Left lung (tissue), 10 donors: ENCODE data around the gene ETAA1. TPM values are rescaled to one million over a fixed set of nuclear protein-coding genes. Genes with fewer than 3 reads are reported as not detected.
A peak's percentile ranks its signal among the peaks of the same experiment; 100 is the strongest.

Experiments used
- ATAC-seq: fragments of 200-7000 bp; cut with Tn5 transposase; one replicate; pipeline ENCODE4 v1.9.1; 2020; ENCODE audit warnings: moderate library complexity
- DNase-seq, 4 donors: peaks; one replicate each; pipeline ENCODE4 v3.0.0-alpha.2; 2013 to 2020
- H3K27ac ChIP-seq, 2 donors: fragments of 200-600 bp; sonication (generic) in 1 of 2; one replicate each; pipeline versions ENCODE4 v1.5.0 to v1.8.0; 2020 to 2021
- H3K27me3 ChIP-seq, 2 donors: fragments of 200-600 bp; sonication (generic) in 1 of 2; one replicate each; pipeline versions ENCODE4 v1.5.0 to v1.8.0; 2020 to 2021
- H3K36me3 ChIP-seq, 2 donors: fragments of 200-600 bp; sonication (generic) in 1 of 2; one replicate each; pipeline versions ENCODE4 v1.5.0 to v1.8.0; 2020 to 2021
- H3K4me1 ChIP-seq, 2 donors: fragments of 200-600 bp; one replicate each; pipeline ENCODE4 v1.8.0; 2021
- H3K4me3 ChIP-seq, 2 donors: fragments of 200-600 bp; sonication (generic) in 1 of 2; one replicate each; pipeline versions ENCODE4 v1.5.0 to v1.8.0; 2020 to 2021; ENCODE audit warnings: mild to moderate bottlenecking in 1 of 2
- H3K9me3 ChIP-seq, 2 donors: fragments of 200-600 bp; sonication (generic) in 1 of 2; one replicate each; pipeline versions ENCODE4 v1.5.0 to v1.8.0; 2020 to 2021
- intact Hi-C, 2 donors: fragments of 100-400 bp; cut with DNase I; formaldehyde crosslinking; loops; one replicate each; pipeline versions ENCODE4 v1.11.2 to v1.14.2; 2022
- polyA plus RNA-seq, 6 donors: library from polyadenylated mRNA; unstranded; fragments of 120-200 nt; gene quantifications; one replicate each; pipeline ENCODE4 v1.2.1, GENCODE V29; 2013; ENCODE audit not compliant: insufficient read length in 6 of 6
- total RNA-seq, 2 donors: library from RNA; stranded (reverse); fragmentation: NEBNext Ultra II Directional; extraction: Animal tissue kit (Norgen Biotek cat#: 25700); gene quantifications; one replicate each; pipeline ENCODE4 v1.2.1, GENCODE V29; 2021
- TF ChIP-seq, protein P1 (sequence below), 2 donors: fragments of 200-600 bp; sonication (generic) in 1 of 2; IDR thresholded peaks; one replicate each; pipeline versions ENCODE4 v1.5.0 to v1.8.0; 2021; ENCODE audit warnings: antibody characterized with exemption in 2 of 2
- donor health status: DM: no; HTN: yes; CAD: no.
- donor health status: DM: no; HTN: no; CAD: no.

Gene ETAA1
- total and polyA plus RNA-seq, 8 donors, result 11.8 to 34.5 (median 29.5) TPM

DNA sequence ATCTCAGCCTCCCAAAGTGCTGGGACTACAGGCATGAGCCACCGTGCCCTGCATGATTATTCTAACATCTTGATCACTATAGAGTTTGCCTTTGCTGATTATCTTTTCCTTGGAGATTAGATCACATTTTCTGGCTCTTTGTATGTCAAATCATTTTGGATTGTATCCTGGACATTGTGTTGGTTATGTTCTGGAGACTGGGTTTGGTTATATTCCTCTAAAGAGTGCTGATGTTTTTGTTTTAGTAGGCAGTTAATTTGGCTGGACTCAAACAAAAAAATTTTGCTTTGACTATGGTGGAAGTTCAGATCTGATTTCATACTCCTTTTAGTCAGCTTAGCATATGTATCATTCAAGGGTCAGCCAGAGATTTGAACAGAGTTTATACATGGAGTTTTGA, 26.4 kb downstream of the ETAA1 start:
- Histone ChIP-seq H3K9me3 (peaks cover 0 to 22% of the 10 kb centered on the region in 2 donors), H3K4me1 (no peaks in the 10 kb centered on the region), H3K27me3 (no peaks in the 10 kb centered on the region), H3K4me3 (no peak overlapping the region), H3K27ac (no peak overlapping the region), H3K36me3 (no peaks in the 10 kb centered on the region)
- TF ChIP-seq, protein P1, sequence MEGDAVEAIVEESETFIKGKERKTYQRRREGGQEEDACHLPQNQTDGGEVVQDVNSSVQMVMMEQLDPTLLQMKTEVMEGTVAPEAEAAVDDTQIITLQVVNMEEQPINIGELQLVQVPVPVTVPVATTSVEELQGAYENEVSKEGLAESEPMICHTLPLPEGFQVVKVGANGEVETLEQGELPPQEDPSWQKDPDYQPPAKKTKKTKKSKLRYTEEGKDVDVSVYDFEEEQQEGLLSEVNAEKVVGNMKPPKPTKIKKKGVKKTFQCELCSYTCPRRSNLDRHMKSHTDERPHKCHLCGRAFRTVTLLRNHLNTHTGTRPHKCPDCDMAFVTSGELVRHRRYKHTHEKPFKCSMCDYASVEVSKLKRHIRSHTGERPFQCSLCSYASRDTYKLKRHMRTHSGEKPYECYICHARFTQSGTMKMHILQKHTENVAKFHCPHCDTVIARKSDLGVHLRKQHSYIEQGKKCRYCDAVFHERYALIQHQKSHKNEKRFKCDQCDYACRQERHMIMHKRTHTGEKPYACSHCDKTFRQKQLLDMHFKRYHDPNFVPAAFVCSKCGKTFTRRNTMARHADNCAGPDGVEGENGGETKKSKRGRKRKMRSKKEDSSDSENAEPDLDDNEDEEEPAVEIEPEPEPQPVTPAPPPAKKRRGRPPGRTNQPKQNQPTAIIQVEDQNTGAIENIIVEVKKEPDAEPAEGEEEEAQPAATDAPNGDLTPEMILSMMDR (IDR thresholded peaks at IDR 0.05), result no peak
- ATAC-seq (no peak), DNase-seq (no peak)
- intact Hi-C loops, result no loop called here

DNA sequence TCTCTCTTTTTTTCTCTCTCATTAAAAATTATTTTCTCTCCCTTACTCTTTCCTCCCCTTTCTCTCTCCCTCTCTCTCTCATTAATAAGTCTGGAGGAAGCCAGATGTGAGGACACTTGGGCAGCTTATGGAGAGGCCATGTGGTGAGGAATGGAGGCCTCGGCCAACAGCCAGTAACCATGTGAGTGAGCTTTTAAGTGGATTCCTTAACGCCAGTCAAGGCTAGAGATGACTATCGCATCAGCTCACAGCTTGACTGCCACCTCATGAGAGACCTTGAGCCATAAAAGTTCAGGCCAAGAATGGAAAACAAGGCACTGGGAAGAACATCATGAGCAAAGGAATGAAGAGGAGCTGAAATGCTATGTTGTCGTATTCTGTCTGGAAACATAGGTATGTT, 39.1 kb downstream of the ETAA1 start:
- no peaks in the 10 kb centered on the region for H3K27me3 ChIP-seq
- peak; percentile 22 for ATAC-seq
- DNase-seq, result no peak
- intact Hi-C loops, result no loop called here
- H3K4me1 ChIP-seq, result no peaks in the 10 kb centered on the region
- H3K27ac ChIP-seq, result no peak overlapping the region
- TF ChIP-seq, protein P1 (IDR thresholded peaks at IDR 0.05), result no peak
- no peaks in the 10 kb centered on the region for H3K36me3 ChIP-seq
- no peak overlapping the region for H3K4me3 ChIP-seq
- H3K9me3 ChIP-seq, result peaks cover 0 to 4% of the 10 kb centered on the region in 2 donors

DNA sequence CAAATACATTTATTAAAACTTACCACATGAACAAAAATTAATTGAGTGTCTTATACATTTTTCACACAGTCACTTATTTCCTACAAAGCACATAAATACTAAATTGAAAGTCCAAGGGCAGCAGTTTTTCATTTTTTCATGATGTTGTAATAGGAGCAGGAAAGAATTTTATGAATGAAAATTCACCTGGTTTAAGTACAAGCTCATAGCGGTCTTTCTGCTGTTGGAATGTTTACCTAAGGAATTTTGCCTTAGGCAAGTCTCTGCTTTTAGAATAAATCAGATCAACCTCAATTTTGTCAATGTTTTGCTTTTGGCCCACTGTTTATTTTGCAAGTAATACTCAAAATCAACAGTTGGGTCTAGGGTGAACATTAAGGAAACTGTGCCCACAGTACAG, 40.0 kb downstream of the ETAA1 start:
- H3K9me3 ChIP-seq, result no peaks in the 10 kb centered on the region
- intact Hi-C loops, result no loop called here
- no peaks in the 10 kb centered on the region for H3K36me3 ChIP-seq
- H3K27me3 ChIP-seq, result no peaks in the 10 kb centered on the region
- no peaks in the 10 kb centered on the region for H3K4me1 ChIP-seq
- TF ChIP-seq, protein P1 (IDR thresholded peaks at IDR 0.05), result no peak
- no peak overlapping the region for H3K4me3 ChIP-seq
- DNase-seq, result no peak
- ATAC-seq, result peak; percentile 65
- H3K27ac ChIP-seq, result no peak overlapping the region

DNA sequence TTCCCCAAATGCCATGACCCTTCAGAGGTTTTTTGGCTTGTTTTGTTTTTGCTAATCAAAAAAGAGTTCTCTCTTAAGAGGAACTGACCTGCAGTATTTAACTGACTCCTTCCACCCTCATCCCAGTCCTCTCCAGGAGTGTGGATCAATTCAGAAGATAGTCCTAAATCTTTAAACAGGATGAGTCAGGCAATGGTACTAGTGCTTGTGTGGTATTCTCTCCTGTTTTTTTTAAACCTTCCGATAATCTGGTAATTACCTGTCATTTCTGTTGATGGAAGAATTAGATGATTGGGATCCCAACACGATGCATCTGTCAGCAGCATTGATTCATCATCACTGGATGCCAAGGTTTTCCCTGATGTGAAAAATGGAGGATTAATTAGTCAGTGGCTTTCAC, 41.2 kb downstream of the ETAA1 start:
- TF ChIP-seq, protein P1 (IDR thresholded peaks at IDR 0.05), result no peak
- no peak for ATAC-seq
- intact Hi-C loops, result no loop called here

DNA sequence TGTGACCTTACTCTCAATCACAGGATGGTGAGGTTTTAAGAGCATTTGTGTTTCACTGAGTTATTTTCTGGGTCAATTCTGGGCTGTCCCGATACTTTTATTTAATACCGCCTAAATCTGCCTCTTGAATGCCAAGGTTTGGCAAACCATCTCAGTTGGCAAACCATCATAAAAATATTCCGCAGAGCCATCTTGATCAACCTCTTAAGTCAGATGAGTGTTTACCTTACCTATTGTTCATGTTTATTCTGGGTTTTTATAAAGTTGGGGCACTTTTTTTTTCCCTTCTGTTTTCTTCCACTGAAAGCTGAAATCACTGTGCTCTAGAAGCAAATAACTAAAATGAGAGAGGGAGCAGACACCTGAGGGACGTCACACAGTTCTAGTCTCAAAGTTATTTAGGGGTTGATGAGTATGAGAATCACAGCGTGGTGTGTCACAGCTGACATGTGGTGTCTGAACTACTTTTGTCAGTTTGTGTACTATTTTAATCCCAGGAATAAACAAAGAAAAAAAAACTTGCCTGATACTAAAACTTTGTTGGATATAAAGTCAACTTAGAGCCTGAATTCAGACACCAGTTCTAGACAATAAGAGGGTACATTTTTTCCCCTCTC, 48.6 kb downstream of the ETAA1 start:
- H3K27ac ChIP-seq, result peak overlapping the region in 1 of 2 donors; percentile 37
- TF ChIP-seq, protein P1 (IDR thresholded peaks at IDR 0.05), result no peak

More for the DNA sequence above, 41.2 kb downstream of the ETAA1 start:
- H3K9me3 ChIP-seq, result no peaks in the 10 kb centered on the region
- H3K4me1 ChIP-seq, result no peaks in the 10 kb centered on the region
- no peaks in the 10 kb centered on the region for H3K36me3 ChIP-seq
- DNase-seq, result no peak
- no peaks in the 10 kb centered on the region for H3K27me3 ChIP-seq
- H3K27ac ChIP-seq, result no peak overlapping the region
- no peak overlapping the region for H3K4me3 ChIP-seq

More for the DNA sequence above, 48.6 kb downstream of the ETAA1 start:
- no peak overlapping the region for H3K4me3 ChIP-seq
- ATAC-seq, result peak; percentile 69
- intact Hi-C loops, result no loop called here
- H3K4me1 ChIP-seq, result peaks cover 0 to 3% of the 10 kb centered on the region in 2 donors
- DNase-seq, result no peak
- H3K27me3 ChIP-seq, result no peaks in the 10 kb centered on the region
- peaks cover 0 to 2% of the 10 kb centered on the region in 2 donors for H3K9me3 ChIP-seq
- no peaks in the 10 kb centered on the region for H3K36me3 ChIP-seq
